H9 (cell line): ENCODE data around the gene NEURL1B. TPM values are rescaled to one million over a fixed set of nuclear protein-coding genes. Genes with fewer than 3 reads are reported as not detected.

Experiments
- DNase-seq: peaks from one replicate; pipeline ENCODE4 v3.0.0-alpha.2; 2017
- H2AFZ ChIP-seq: one replicate; pipeline ENCODE4 v1.6.1; 2013; ENCODE audit warnings: mild to moderate bottlenecking, low read length, control low read depth, moderate library complexity
- H2AK5ac ChIP-seq: 2 replicates; pipeline ENCODE4 v1.6.1; 2013; ENCODE audit warnings: low read length, control low read depth, mixed read lengths; ENCODE audit not compliant: insufficient read length
- H2BK120ac ChIP-seq: one replicate; pipeline ENCODE4 v1.6.1; 2013; ENCODE audit warnings: low read depth, mild to moderate bottlenecking, low read length, control low read depth, inconsistent platforms; ENCODE audit not compliant: poor library complexity, severe bottlenecking
- H2BK12ac ChIP-seq: 2 replicates; pipeline ENCODE4 v1.6.1; 2013; ENCODE audit warnings: low read length, control low read depth, mixed read lengths, low read depth; ENCODE audit not compliant: insufficient read length
- H2BK15ac ChIP-seq: 2 replicates; pipeline ENCODE4 v1.6.1; 2013; ENCODE audit warnings: low read depth, low read length, control low read depth
- H2BK20ac ChIP-seq: one replicate; pipeline ENCODE4 v1.6.1; 2013; ENCODE audit warnings: low read depth, mild to moderate bottlenecking, low read length, control low read depth, inconsistent platforms; ENCODE audit not compliant: poor library complexity, severe bottlenecking
- H2BK5ac ChIP-seq: 2 replicates; pipeline ENCODE4 v1.6.1; 2013; ENCODE audit warnings: low read length, control low read depth, mixed read lengths; ENCODE audit not compliant: insufficient read length
- H3K14ac ChIP-seq: 2 replicates; pipeline ENCODE4 v1.6.1; 2013; ENCODE audit warnings: low read length, control low read depth; ENCODE audit not compliant: insufficient read depth
- H3K18ac ChIP-seq: 2 replicates; pipeline ENCODE4 v1.6.1; 2013; ENCODE audit warnings: low read depth, mild to moderate bottlenecking, mixed read lengths, low read length, control low read depth; ENCODE audit not compliant: insufficient read length
- H3K23ac ChIP-seq: 2 replicates; pipeline ENCODE4 v1.6.1; 2013; ENCODE audit warnings: low read length, control low read depth, mixed read lengths, low read depth; ENCODE audit not compliant: insufficient read length
- H3K23me2 ChIP-seq: 2 replicates; pipeline ENCODE4 v1.6.1; 2013; ENCODE audit warnings: low read depth, mild to moderate bottlenecking, mixed read lengths, low read length, control low read depth; ENCODE audit not compliant: insufficient read length, poor library complexity, severe bottlenecking
- H3K27ac ChIP-seq: 2 replicates; pipeline ENCODE4 v1.5.1; 2013; ENCODE audit warnings: low read length, control low read depth, mixed read lengths, low read depth; ENCODE audit not compliant: insufficient read length
- H3K27me3 ChIP-seq: 2 replicates; pipeline ENCODE4 v1.6.1; 2013; ENCODE audit warnings: low read length, control low read depth, inconsistent platforms; ENCODE audit not compliant: insufficient read depth
- H3K4ac ChIP-seq: 2 replicates; pipeline ENCODE4 v1.6.1; 2013; ENCODE audit warnings: low read depth, mild to moderate bottlenecking, control low read depth, inconsistent platforms, low read length, moderate library complexity
- H3K4me1 ChIP-seq: 2 replicates; pipeline ENCODE4 v1.6.1; 2013; ENCODE audit warnings: low read length, control low read depth, inconsistent platforms; ENCODE audit not compliant: insufficient read depth
- H3K4me2 ChIP-seq: 2 replicates; pipeline ENCODE4 v1.6.1; 2013; ENCODE audit warnings: low read length, control low read depth, mixed read lengths; ENCODE audit not compliant: insufficient read length, insufficient read depth
- H3K56ac ChIP-seq: 2 replicates; pipeline ENCODE4 v1.6.1; 2013; ENCODE audit warnings: low read depth, mild to moderate bottlenecking, mixed read lengths, low read length, control low read depth; ENCODE audit not compliant: insufficient read length
- H3K79me1 ChIP-seq: 2 replicates; pipeline ENCODE4 v1.6.1; 2013; ENCODE audit warnings: low read depth, mild to moderate bottlenecking, moderate library complexity, low read length, control low read depth, inconsistent platforms; ENCODE audit not compliant: insufficient read depth, poor library complexity, severe bottlenecking
- H3K79me2 ChIP-seq: 2 replicates; pipeline ENCODE4 v1.6.1; 2013; ENCODE audit warnings: low read length, control low read depth, inconsistent platforms; ENCODE audit not compliant: insufficient read depth
- H3K9ac ChIP-seq: 2 replicates; pipeline ENCODE4 v1.6.1; 2013; ENCODE audit warnings: low read length, control low read depth, mixed read lengths; ENCODE audit not compliant: insufficient read length; ENCODE audit errors: extremely low read depth
- H3K9me3 ChIP-seq: one replicate; pipeline ENCODE4 v1.6.1; 2013; ENCODE audit warnings: low read depth, low read length, inconsistent platforms; ENCODE audit not compliant: control insufficient read depth
- H3T11ph ChIP-seq: one replicate; pipeline ENCODE4 v1.6.1; 2013; ENCODE audit warnings: mild to moderate bottlenecking, low read length, control low read depth, inconsistent platforms
- H4K20me1 ChIP-seq: one replicate; pipeline ENCODE4 v1.6.1; 2013; ENCODE audit not compliant: control insufficient read depth, insufficient read length, insufficient read depth
- H4K5ac ChIP-seq: 2 replicates; pipeline ENCODE4 v1.6.1; 2013; ENCODE audit warnings: low read depth, mild to moderate bottlenecking, mixed read lengths, low read length, control low read depth; ENCODE audit not compliant: insufficient read length
- H4K8ac ChIP-seq: replicated peaks from 2 replicates; pipeline ENCODE4 v1.6.1; 2013; ENCODE audit warnings: low read length, control low read depth, mixed read lengths, low read depth; ENCODE audit not compliant: insufficient read length
- H4K91ac ChIP-seq: 2 replicates; pipeline ENCODE4 v1.6.1; 2013; ENCODE audit warnings: low read depth, mild to moderate bottlenecking, moderate library complexity, mixed read lengths, low read length, control low read depth; ENCODE audit not compliant: insufficient read length
- H3K27ac Mint-ChIP-seq, 3 experiments: 2 replicates in 2 of 3; 3 replicates in 1 of 3; pipeline ENCODE4 v1.8.0; 2020 to 2021; ENCODE audit warnings: mixed read lengths in 3 of 3, mild to moderate bottlenecking in 1 of 3, moderate library complexity in 1 of 3
- H3K27me3 Mint-ChIP-seq: 2 replicates; pipeline ENCODE4 v1.8.0; 2021; ENCODE audit warnings: low read depth, mild to moderate bottlenecking, moderate library complexity, mixed read lengths
- H3K36me3 Mint-ChIP-seq, 3 experiments: 2 replicates in 2 of 3; 3 replicates in 1 of 3; pipeline ENCODE4 v1.8.0; 2020 to 2021; ENCODE audit warnings: low read depth in 3 of 3, mixed read lengths in 3 of 3; ENCODE audit not compliant: insufficient read depth in 1 of 3
- H3K4me1 Mint-ChIP-seq, 2 experiments: 2 replicates each; pipeline ENCODE4 v1.8.0; 2020; ENCODE audit warnings: mixed read lengths in 2 of 2
- H3K4me3 Mint-ChIP-seq, 2 experiments: 2 replicates in 1 of 2; 3 replicates in 1 of 2; pipeline ENCODE4 v1.8.0; 2020 to 2021; ENCODE audit warnings: mild to moderate bottlenecking in 2 of 2, mixed read lengths in 2 of 2, moderate library complexity in 1 of 2
- H3K9me3 Mint-ChIP-seq, 2 experiments: 2 replicates in 1 of 2; 3 replicates in 1 of 2; pipeline ENCODE4 v1.8.0; 2020; ENCODE audit warnings: mild to moderate bottlenecking in 2 of 2, mixed read lengths in 2 of 2, moderate library complexity in 1 of 2
- WGBS: extraction: QIAGEN DNeasy Blood & Tissue Kit; methylation state at CpG from one replicate; pipeline ENCODE4 v1.1.7; 2013; ENCODE audit warnings: missing lambda C conversion rate, low lambda C conversion rate, mixed read lengths; ENCODE audit not compliant: insufficient read length; ENCODE audit errors: extremely low coverage; 5-methylcytosine and 5-hydroxymethylcytosine counted together
- total RNA-seq: library from RNA; stranded (reverse); gene quantifications from 2 replicates; pipeline ENCODE4 v1.2.1, GENCODE V29; 2021
- TF ChIP-seq, protein P1 (sequence below): fragments of 200-600 bp; sonication (generic); conservative IDR thresholded peaks from 3 replicates; pipeline ENCODE4 v1.8.0; 2021; ENCODE audit warnings: antibody characterized with exemption, mild to moderate bottlenecking

The NEURL1B gene
- total RNA-seq, 1 experiment from 2014 or later = 3.6 TPM

DNA sequence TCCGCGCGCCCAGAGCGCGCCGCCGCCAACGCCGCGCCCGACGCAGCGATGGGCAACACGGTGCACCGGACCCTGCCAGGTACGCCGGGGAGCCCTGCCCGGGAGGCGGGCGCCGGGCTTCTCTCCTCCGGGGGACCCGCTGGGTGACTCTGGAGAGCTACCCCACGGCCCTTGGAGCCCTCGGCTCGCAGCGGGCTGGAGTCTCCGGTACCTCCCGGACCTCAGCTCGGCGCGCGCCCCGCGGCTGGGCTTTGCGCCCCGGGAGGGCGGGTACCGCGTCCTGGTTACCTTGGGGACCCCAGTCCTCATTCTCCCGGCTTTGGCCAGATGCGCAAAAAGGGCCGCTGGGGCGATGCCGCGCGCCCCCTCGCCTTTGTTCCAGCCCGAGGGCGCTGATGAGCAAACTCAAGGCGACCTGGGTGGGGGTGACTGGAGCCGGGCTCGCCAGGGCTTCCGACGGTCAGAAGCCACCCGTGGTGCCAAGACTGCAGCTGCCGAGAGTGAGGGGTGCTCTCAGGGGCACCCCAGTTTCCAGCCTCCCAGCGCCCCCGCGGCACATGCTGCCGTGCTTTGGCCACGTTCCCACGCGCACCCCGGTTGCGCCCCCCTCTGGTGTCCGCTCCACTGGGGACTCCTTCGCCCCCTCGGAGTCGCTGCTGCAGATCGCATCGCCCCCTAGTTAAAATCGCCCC is 442 bp downstream of the NEURL1B start:
- H4K91ac ChIP-seq = no peak overlapping the region
- no CpG with 5 or more reads among the region's 73 CpGs for WGBS
- H3K4ac ChIP-seq = no peak overlapping the region
- H2BK20ac ChIP-seq = no peak overlapping the region
- Mint-ChIP-seq H3K36me3 (peaks cover 0 to 6% (median 4%) of the 10 kb centered on the region in 3 experiments; a peak in 5 of 7 replicates), H3K4me3 (peak overlapping the region; percentile 61 to 79), H3K27me3 (peaks cover 54% of the 10 kb centered on the region), H3K4me1 (peaks cover 54 to 55% of the 10 kb centered on the region in 2 experiments), H3K9me3 (no peaks in the 10 kb centered on the region), H3K27ac (peak overlapping the region in 1 of 3 experiments; percentile 41; a peak in 1 of 7 replicates)
- no peak overlapping the region; the same call in 1 of the 2 replicates for H3K14ac ChIP-seq
- TF ChIP-seq, protein P1, sequence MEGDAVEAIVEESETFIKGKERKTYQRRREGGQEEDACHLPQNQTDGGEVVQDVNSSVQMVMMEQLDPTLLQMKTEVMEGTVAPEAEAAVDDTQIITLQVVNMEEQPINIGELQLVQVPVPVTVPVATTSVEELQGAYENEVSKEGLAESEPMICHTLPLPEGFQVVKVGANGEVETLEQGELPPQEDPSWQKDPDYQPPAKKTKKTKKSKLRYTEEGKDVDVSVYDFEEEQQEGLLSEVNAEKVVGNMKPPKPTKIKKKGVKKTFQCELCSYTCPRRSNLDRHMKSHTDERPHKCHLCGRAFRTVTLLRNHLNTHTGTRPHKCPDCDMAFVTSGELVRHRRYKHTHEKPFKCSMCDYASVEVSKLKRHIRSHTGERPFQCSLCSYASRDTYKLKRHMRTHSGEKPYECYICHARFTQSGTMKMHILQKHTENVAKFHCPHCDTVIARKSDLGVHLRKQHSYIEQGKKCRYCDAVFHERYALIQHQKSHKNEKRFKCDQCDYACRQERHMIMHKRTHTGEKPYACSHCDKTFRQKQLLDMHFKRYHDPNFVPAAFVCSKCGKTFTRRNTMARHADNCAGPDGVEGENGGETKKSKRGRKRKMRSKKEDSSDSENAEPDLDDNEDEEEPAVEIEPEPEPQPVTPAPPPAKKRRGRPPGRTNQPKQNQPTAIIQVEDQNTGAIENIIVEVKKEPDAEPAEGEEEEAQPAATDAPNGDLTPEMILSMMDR = peak; percentile 44
- peaks cover 7% of the 10 kb centered on the region; the same call in 1 of the 2 replicates for H3K4me1 ChIP-seq
- no peak overlapping the region for H3K27ac ChIP-seq
- no peaks in the 10 kb centered on the region for H3K79me2 ChIP-seq
- H3K18ac ChIP-seq = no peak overlapping the region
- H4K5ac ChIP-seq = no peak overlapping the region
- H3K4me2 ChIP-seq = peak overlapping the region; percentile 61
- no peaks in the 10 kb centered on the region for H3K9me3 ChIP-seq
- H3K79me1 ChIP-seq = no peaks in the 10 kb centered on the region
- H3K9ac ChIP-seq = no peak overlapping the region
- no peak overlapping the region for H2BK12ac ChIP-seq
- no peak overlapping the region for H2AFZ ChIP-seq
- H3K27me3 ChIP-seq = peaks cover 2% of the 10 kb centered on the region; the same call in 1 of the 2 replicates
- no peak overlapping the region for H2BK5ac ChIP-seq
- no peak overlapping the region for H2BK15ac ChIP-seq
- no peak overlapping the region for H4K8ac ChIP-seq
- no peaks in the 10 kb centered on the region for H4K20me1 ChIP-seq
- H3T11ph ChIP-seq = no peak overlapping the region
- no peak overlapping the region for H3K23ac ChIP-seq
- H2AK5ac ChIP-seq = no peak overlapping the region
- H2BK120ac ChIP-seq = no peak overlapping the region
- DNase-seq = no peak
- peaks cover 10% of the 10 kb centered on the region for H3K23me2 ChIP-seq
- no peak overlapping the region for H3K56ac ChIP-seq
